Right lobe of liver (tissue), 4 donors: ENCODE measurements around the gene CLEC18A.
"Not testable (repeated sequence)": the region's sequence is repeated elsewhere in the genome, so short reads cannot be mapped to it uniquely, and the experiment has no call there.

Experiments used
- CTCF ChIP-seq, 4 donors: fragments of 200-600 bp in 3 of 4; fragments of 450-650 bp in 1 of 4; IDR thresholded peaks; one replicate each; pipeline versions ENCODE4 v1.5.1 to v1.8.0; 2016 to 2022; ENCODE audit warnings: antibody characterized with exemption in 4 of 4, mild to moderate bottlenecking in 2 of 4
- POLR2A ChIP-seq: fragments of 450-650 bp; IDR thresholded peaks from one replicate; pipeline ENCODE4 v1.6.1; 2017; ENCODE audit warnings: antibody characterized with exemption, mild to moderate bottlenecking
- donor health status: DM: no; HTN: no; CAD: no.
- donor health status: DM: no; HTN: no; CAD: no.
- donor health status: DM: no; HTN: yes; CAD: no.

GRCh38 chr16:69997956-69998355 is 46.8 kb downstream of the CLEC18A start:
- TF ChIP-seq POLR2A; CTCF (IDR thresholded peaks at IDR 0.05): not testable (repeated sequence)
